Glutamatergic neuron (in vitro differentiated cells): ENCODE data around the gene NUMBL. TPM values are rescaled to one million over a fixed set of nuclear protein-coding genes. Genes with fewer than 3 reads are reported as not detected.

ENCODE experiments used
- DNase-seq: peaks from one replicate; pipeline ENCODE4 v3.0.0; 2022
- H3K27ac Mint-ChIP-seq: one replicate; pipeline ENCODE4 v1.8.0; 2020; ENCODE audit warnings: mild to moderate bottlenecking, mixed read lengths, inconsistent platforms; ENCODE audit not compliant: unreplicated experiment
- H3K27me3 Mint-ChIP-seq: one replicate; pipeline ENCODE4 v1.8.0; 2020; ENCODE audit warnings: mild to moderate bottlenecking, moderate library complexity, mixed read lengths, inconsistent platforms; ENCODE audit not compliant: unreplicated experiment
- H3K36me3 Mint-ChIP-seq: one replicate; pipeline ENCODE4 v1.8.0; 2020; ENCODE audit warnings: mild to moderate bottlenecking, mixed read lengths, inconsistent platforms; ENCODE audit not compliant: unreplicated experiment
- H3K4me1 Mint-ChIP-seq: one replicate; pipeline ENCODE4 v1.8.0; 2020; ENCODE audit warnings: mild to moderate bottlenecking, low read depth, mixed read lengths, inconsistent platforms; ENCODE audit not compliant: unreplicated experiment
- H3K4me3 Mint-ChIP-seq: one replicate; pipeline ENCODE4 v1.8.0; 2020; ENCODE audit warnings: mild to moderate bottlenecking, mixed read lengths, inconsistent platforms; ENCODE audit not compliant: unreplicated experiment
- H3K9me3 Mint-ChIP-seq: one replicate; pipeline ENCODE4 v1.8.0; 2020; ENCODE audit warnings: mild to moderate bottlenecking, moderate library complexity, mixed read lengths, inconsistent platforms; ENCODE audit not compliant: unreplicated experiment
- total RNA-seq: library from RNA; stranded (reverse); fragmentation: NEBNext Ultra II Directional; extraction: Animal tissue kit (Norgen Biotek cat#: 25700); gene quantifications from one replicate; pipeline ENCODE4 v1.2.1, GENCODE V29; 2021; ENCODE audit not compliant: unreplicated experiment
- TF ChIP-seq, protein P1 (sequence below): fragments of 200-600 bp; sonication (generic); IDR thresholded peaks from one replicate; pipeline ENCODE4 v1.5.0; 2021; ENCODE audit not compliant: partially characterized antibody, unreplicated experiment

The NUMBL gene
- total RNA-seq, 1 donor from 2014 or later: 250 TPM

DNA sequence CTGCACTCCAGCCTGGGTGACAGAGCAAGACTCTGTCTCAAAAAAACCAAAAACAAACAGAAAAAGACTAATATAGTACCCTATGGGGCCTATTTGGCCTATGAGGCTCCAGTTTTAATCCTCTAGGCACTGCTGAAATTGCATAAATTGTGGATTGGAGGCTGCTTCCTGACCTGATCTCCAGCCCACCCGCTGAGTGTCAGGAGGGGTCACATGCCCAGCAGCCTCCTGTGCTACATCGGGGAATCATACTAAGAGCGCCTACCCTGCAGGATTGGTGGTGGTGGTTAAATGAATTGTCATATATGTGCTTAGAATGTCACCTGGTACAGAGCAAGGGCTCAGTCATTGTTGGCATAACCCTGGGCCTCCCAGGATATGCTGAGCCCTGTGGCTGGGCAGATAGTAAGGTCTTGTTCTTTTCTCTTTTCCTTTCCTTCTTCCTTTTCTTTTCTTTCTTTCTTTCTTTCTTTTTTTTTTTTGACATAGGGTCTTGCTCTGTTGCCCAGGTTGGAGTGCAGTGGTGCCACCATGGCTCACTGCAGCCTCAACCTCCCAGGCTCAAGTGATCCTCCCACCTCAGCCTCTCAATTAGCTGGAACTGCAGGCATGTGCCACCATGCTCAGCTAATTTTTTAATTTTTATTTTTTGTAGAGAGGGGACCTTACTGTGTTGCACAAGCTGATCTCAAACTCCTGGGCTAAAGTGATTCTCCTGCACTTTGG, 58.0 kb downstream of the NUMBL start:
- Mint-ChIP-seq H3K4me1 (peaks cover 3% of the 10 kb centered on the region), H3K9me3 (peaks cover 8% of the 10 kb centered on the region), H3K27me3 (peaks cover 2% of the 10 kb centered on the region), H3K27ac (no peak overlapping the region), H3K4me3 (no peak overlapping the region), H3K36me3 (peaks cover 5% of the 10 kb centered on the region)
- TF ChIP-seq, protein P1, sequence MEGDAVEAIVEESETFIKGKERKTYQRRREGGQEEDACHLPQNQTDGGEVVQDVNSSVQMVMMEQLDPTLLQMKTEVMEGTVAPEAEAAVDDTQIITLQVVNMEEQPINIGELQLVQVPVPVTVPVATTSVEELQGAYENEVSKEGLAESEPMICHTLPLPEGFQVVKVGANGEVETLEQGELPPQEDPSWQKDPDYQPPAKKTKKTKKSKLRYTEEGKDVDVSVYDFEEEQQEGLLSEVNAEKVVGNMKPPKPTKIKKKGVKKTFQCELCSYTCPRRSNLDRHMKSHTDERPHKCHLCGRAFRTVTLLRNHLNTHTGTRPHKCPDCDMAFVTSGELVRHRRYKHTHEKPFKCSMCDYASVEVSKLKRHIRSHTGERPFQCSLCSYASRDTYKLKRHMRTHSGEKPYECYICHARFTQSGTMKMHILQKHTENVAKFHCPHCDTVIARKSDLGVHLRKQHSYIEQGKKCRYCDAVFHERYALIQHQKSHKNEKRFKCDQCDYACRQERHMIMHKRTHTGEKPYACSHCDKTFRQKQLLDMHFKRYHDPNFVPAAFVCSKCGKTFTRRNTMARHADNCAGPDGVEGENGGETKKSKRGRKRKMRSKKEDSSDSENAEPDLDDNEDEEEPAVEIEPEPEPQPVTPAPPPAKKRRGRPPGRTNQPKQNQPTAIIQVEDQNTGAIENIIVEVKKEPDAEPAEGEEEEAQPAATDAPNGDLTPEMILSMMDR: no peak
- DNase-seq: no peak

DNA sequence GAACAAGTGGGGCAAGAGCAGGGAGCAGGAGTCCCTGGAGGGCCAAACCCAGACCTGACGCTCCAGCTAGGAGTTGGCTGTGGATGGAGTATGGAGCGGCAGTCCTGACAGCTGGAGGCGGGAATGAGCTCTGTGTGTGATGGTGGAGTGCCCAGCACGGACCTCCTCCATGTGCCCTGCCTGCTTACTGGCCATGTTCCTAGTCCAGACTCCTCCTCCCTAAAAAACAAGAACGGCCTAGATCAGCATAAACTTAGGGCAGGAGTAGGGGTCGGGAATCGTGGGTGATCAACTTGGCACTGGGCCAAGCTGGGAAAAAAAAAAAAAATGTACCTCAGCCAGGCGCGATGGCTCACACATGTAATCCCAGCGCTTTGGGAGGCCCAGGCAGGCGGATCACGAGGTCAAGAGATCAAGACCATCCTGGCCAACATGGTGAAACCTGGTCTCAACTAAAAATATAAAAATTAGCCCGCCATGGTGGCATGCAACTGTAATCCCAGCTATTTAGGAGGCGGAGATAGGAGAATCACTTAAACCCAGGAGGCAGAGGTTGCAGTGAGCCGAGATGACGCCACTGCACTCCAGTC, 59.8 kb downstream of the NUMBL start:
- Mint-ChIP-seq H3K27ac (no peak overlapping the region), H3K4me3 (no peak overlapping the region), H3K36me3 (peaks cover 10% of the 10 kb centered on the region), H3K4me1 (peaks cover 9% of the 10 kb centered on the region), H3K9me3 (peaks cover 11% of the 10 kb centered on the region), H3K27me3 (peaks cover 8% of the 10 kb centered on the region)
- TF ChIP-seq, protein P1: no peak
- no peak for DNase-seq

DNA sequence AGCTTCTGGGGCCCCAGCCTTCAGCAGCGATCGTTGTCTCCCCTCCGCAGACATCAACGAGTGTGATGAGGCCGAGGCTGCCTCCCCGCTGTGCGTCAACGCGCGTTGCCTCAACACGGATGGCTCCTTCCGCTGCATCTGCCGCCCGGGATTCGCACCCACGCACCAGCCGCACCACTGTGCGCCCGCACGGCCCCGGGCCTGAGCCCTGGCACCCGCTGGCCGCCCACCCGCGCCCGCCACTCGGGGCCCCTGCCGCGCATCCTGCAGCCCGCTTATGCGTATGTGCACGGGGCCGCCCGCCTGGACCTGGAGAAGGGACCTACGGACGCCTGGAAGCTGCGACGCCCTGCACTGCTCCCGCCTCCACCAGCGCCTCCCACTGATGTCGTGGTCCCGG, 61.1 kb downstream of the NUMBL start:
- H3K9me3 Mint-ChIP-seq: peaks cover 9% of the 10 kb centered on the region
- H3K4me1 Mint-ChIP-seq: peaks cover 9% of the 10 kb centered on the region
- H3K27ac Mint-ChIP-seq: peak overlapping the region; percentile 59
- DNase-seq: no peak
- peaks cover 10% of the 10 kb centered on the region for H3K36me3 Mint-ChIP-seq
- TF ChIP-seq, protein P1: no peak
- peaks cover 8% of the 10 kb centered on the region for H3K27me3 Mint-ChIP-seq
- no peak overlapping the region for H3K4me3 Mint-ChIP-seq

DNA sequence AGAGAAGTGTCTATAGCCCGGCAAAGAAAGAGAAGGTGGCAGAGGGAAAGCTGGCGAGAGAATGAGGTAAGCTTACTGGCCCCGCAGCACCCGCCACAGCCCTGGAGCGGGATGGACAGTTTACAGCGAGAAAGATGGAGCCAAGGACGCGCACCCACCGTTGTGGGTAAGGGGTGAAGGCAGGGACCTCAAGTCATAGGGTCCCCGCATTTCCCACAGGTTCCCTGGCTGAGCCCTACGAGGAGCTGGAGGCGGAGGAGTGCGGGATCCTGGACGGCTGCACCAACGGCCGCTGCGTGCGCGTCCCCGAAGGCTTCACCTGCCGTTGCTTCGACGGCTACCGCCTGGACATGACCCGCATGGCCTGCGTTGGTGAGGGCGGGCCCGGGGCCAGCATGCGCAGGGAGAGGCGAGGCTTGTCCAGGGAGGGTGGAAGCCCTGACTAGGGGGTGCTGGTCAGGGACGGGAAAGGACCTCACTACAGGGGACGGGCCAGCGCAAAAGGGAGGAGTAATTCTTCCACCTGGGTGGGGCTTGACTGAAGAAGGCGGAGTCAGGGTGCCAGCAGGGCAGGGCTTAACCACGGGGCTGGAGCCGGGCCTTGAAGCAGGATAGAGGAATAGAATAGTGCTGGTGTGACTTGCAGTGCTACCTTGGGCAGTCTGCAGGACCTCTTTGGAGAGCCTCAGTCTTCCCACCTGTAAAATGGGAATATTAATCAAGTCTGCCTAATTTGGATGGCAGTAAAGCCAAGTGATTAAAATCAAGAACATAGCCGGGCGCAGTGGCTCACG, 62.8 kb downstream of the NUMBL start:
- peaks cover 11% of the 10 kb centered on the region for H3K4me1 Mint-ChIP-seq
- no peak for DNase-seq
- peaks cover 8% of the 10 kb centered on the region for H3K27me3 Mint-ChIP-seq
- TF ChIP-seq, protein P1: no peak
- peaks cover 9% of the 10 kb centered on the region for H3K9me3 Mint-ChIP-seq
- H3K4me3 Mint-ChIP-seq: no peak overlapping the region
- peaks cover 10% of the 10 kb centered on the region for H3K36me3 Mint-ChIP-seq
- H3K27ac Mint-ChIP-seq: no peak overlapping the region
